ENCODE measurements around the gene ATRNL1.

GRCh38 chr10:115491526-115492140 lies 398.5 kb downstream of the ATRNL1 start:
- TF ChIP-seq, protein P1, sequence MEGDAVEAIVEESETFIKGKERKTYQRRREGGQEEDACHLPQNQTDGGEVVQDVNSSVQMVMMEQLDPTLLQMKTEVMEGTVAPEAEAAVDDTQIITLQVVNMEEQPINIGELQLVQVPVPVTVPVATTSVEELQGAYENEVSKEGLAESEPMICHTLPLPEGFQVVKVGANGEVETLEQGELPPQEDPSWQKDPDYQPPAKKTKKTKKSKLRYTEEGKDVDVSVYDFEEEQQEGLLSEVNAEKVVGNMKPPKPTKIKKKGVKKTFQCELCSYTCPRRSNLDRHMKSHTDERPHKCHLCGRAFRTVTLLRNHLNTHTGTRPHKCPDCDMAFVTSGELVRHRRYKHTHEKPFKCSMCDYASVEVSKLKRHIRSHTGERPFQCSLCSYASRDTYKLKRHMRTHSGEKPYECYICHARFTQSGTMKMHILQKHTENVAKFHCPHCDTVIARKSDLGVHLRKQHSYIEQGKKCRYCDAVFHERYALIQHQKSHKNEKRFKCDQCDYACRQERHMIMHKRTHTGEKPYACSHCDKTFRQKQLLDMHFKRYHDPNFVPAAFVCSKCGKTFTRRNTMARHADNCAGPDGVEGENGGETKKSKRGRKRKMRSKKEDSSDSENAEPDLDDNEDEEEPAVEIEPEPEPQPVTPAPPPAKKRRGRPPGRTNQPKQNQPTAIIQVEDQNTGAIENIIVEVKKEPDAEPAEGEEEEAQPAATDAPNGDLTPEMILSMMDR (IDR thresholded peaks at IDR 0.05), result no peak
- no peak for TF ChIP-seq EZH2 (IDR thresholded peaks at IDR 0.05)
- no peak for TF ChIP-seq EZH2phosphoT487 (IDR thresholded peaks at IDR 0.05)
